GM19238 (cell line): ENCODE results near the gene MICU2.

Experiments
- DNase-seq: peaks from one replicate; pipeline ENCODE4 v3.0.0; 2011; ENCODE audit warnings: low spot score; ENCODE audit not compliant: insufficient read length

Gene MICU2, protein sequence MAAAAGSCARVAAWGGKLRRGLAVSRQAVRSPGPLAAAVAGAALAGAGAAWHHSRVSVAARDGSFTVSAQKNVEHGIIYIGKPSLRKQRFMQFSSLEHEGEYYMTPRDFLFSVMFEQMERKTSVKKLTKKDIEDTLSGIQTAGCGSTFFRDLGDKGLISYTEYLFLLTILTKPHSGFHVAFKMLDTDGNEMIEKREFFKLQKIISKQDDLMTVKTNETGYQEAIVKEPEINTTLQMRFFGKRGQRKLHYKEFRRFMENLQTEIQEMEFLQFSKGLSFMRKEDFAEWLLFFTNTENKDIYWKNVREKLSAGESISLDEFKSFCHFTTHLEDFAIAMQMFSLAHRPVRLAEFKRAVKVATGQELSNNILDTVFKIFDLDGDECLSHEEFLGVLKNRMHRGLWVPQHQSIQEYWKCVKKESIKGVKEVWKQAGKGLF

GRCh38 chr13:21603531-21604448 is at the start of gene MICU2:
Gene MICU2 (minus strand): TSS chr13:21604170. CDS start chr13:21604148, 22 bp downstream.
- peak; percentile 83 for DNase-seq

GRCh38 chr13:21641629-21642028 is 37.7 kb upstream of the MICU2 start:
- no peak for DNase-seq

GRCh38 chr13:21639561-21639960 is 35.6 kb upstream of the MICU2 start:
- DNase-seq = no peak

GRCh38 chr13:21638319-21639282 is 34.6 kb upstream of the MICU2 start:
- no peak for DNase-seq

DNA sequence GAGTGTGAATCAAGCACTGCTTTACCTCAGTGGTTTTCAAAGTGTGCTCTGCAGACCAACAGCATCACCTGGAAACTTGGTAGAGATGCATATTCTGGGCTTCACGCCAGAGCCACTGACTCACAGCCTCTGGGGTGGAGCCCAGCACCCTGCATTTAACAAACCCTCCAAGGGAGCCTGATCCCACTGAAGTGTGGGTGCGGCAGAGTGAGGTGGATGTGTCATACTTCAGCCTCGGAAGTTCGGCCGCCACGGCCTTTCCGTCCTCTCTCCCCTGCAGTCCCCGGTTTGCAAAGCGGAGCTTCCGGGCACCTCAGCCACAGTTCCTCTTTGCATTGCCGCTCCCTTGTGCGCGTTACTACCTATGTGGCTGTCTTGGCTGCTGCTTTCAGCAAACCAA is 33.3 kb upstream of the MICU2 start:
- no peak for DNase-seq

DNA sequence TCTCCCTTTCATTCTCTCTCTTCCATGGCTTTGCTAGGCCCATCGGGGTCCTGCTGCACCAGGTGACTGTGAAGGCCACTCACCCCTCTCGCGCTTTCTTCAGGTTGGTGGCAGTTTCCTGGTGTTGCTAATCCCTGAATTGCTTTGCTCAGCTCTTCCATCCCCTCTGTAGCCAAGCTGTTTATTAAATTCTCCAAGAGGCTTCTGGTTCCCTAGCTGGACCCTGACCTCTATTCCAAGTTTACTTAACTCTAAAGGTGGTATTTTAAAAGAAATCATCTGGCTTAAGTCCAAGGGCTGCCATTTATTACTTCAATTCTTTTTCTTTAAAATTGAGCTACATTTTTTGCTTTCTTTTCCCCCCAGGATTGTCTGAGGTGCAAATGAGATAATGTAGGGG is 32.7 kb upstream of the MICU2 start:
- DNase-seq = no peak

- no peak for DNase-seq
Measured at GRCh38 chr13:21632196-21632595, 28.2 kb upstream of the MICU2 start.

- no peak for DNase-seq
Measured at GRCh38 chr13:21625366-21625765, 21.4 kb upstream of the MICU2 start.

DNA sequence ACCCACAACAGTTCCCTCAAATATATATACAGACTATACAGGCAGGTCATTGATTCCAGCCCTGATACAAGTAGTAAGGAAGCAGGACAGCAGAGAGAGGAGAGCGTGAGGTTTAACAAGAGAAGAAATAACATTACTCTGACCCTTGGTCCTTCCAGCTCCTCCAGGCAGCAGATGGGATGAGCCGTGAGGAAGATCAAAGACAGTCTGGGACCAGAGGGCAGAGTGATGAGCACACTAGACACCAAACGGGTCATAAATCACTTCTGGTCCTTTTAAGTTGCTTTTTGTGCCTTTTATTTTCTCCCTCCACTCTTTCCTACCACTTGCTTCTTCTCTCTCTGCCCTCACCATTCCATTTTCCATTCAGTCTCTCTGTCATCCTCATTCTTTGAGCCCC is 16.9 kb upstream of the MICU2 start:
- DNase-seq = no peak

- DNase-seq = no peak
Measured at GRCh38 chr13:21619633-21620220, 15.8 kb upstream of the MICU2 start.

GRCh38 chr13:21616880-21617279 is 12.9 kb upstream of the MICU2 start:
- DNase-seq = no peak

DNA sequence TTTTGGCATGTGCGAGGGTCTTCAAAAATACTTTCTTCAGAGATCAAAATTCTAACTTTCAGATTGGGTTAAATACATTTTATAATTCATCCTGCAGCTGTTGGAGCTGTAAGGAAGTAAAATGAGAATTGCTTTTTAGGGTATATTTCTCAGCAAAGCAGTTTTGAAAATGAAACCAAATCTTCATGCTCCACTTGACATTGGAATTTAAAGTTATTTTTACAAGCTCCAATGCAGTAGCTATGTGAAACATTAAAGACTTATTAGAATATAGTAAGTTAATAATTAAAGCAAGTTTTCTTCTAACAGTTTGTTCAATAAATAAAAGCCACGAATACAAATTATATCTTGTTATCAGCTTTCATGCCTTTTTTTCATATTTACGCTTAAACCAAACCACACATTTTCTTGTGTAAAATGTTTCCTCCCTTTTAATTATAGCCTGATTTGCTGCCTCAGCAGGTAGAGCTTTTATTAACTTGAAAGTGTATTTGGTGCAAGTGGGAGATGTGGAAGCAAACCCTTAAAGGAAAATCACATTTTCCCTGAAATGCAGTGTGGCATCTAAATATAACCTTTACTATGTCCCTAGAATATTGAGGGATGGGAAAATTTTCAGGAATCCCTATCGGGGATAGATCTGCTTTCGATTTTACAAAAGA is 12.4 kb upstream of the MICU2 start:
- no peak for DNase-seq

DNA sequence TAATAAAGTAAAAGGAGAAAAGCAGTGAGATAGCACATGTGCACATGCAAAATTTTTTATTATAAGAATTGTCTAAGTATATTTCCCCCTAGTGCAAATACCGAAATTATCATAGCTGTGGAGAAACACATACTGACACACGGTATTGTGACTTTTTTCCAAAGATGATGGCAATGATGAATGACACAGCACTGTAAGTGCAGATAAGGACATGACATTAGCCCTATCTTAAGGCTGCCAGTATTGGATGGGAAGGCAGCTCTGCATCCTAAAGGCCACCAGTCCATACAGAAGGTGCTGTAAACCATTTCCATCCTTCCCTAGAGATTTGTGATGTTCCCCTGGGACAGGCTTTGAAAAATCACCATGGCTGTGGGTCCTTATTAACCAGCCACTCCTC is 11.5 kb upstream of the MICU2 start:
- DNase-seq = no peak

GRCh38 chr13:21613791-21614190 is 9.8 kb upstream of the MICU2 start:
- no peak for DNase-seq

GRCh38 chr13:21611385-21611784 is 7.4 kb upstream of the MICU2 start:
- DNase-seq = no peak

- no peak for DNase-seq
Measured at GRCh38 chr13:21610687-21611086, 6.7 kb upstream of the MICU2 start.

- no peak for DNase-seq
Measured at GRCh38 chr13:21608961-21609360, 5.0 kb upstream of the MICU2 start.

- DNase-seq = no peak
Measured at GRCh38 chr13:21606796-21607195, 2.8 kb upstream of the MICU2 start.

DNA sequence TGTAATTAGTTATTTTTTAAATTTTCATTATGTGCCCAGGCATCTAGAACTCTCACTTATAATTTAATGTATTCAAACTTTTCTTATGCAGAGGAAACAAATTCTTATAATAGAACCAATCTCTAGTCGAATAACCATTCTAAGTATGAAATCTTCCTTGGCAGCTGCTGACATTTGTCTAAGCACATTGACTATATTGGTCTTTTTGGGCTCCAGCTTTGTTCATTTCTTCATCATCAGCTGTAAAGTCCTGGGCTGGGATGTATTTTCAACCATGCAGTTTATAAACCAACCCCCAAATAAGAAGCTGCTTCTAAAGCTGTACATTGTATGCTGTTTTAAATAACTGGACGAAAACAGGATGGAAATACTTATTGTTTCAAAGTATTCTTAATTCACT is 2.3 kb upstream of the MICU2 start:
- no peak for DNase-seq

GRCh38 chr13:21596722-21597121 is 7.2 kb downstream of the MICU2 start:
- no peak for DNase-seq

DNA sequence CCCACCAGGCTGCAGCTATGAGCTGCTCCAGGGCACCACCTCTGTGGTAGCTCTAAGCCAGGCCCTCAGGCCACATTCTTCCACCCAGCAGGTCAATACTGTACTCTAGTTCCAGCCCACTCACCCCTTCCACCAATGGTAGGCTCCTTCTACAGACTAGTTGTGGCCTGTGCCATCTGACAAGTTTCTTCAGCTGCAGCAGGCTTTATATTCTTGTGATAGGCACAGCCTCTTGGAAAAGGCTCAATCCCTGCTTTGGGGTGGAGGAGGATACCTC is 8.5 kb downstream of the MICU2 start:
- no peak for DNase-seq
